DMS79 (cell line): Measurements from ENCODE around the gene NRDC.

Experiments
- DNase-seq: peaks from one replicate; lab custom pipeline; 2025; lab: John Stamatoyannopoulos, UW

NRDC gene

DNA sequence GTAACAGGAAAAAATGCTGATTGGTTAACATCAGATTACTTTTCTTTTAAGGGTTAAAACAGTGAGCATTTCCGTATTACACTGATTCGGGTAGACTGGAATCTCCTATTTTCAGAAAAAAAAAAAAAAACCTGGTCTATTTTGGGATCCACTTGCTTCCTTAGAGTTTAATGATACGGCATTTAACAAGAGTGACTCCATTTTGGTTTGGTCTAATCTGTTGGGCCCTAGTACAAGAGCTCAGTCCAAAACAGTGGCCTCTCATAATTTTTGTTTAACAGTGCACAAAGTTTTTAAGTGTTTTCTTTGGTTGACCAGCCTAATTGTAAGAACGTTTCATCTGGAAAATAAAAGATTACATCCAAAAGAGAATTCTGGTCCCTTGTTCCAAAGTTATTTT lies 120.2 kb downstream of the NRDC start:
- no peak for DNase-seq

DNA sequence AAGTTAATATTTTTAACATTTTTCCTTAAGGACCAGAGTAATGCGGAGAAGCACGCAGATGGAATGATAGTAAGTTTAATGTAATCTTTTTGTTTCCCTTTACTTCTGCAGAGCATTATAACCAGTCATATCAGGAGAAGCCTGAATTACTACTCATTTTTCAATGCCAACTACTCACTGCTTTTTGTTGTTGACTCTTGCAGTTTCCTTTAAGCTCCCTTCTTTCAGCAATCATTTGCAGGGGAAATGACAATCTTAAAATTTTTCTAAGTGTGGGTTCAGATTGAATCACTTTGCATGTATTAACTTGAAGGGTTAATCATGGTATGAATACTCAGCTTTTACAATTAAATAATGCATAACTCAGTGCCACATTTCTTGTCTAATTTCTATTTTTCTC lies 122.2 kb downstream of the NRDC start:
- no peak for DNase-seq

DNA sequence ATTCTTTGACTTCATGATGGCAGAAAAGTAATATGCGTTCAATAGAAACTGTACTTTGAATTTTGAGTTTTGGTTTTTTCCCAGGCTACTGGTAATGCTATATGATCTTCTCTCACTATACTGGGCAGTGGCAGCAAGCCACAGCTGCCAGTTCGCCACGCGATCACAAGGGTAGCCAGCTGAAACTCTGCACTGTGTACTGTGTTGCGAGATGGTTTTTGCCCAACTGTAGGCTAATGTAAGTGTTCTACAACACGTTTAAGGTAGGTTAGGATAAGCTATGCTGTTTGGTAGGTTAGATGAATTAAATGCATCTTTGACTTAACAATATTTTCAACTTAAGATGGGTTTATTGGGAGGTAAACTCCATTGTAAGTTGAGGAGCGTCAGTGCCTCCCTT lies 123.1 kb downstream of the NRDC start:
- DNase-seq, result no peak

- DNase-seq, result no peak
Observed at GRCh38 chr1:51754666-51755065, 123.9 kb downstream of the NRDC start.

- DNase-seq, result no peak
Observed at GRCh38 chr1:51753969-51754368, 124.6 kb downstream of the NRDC start.

- DNase-seq, result no peak
Observed at GRCh38 chr1:51752073-51752948, 126.2 kb downstream of the NRDC start.

GRCh38 chr1:51750729-51751128 lies 127.8 kb downstream of the NRDC start:
- no peak for DNase-seq

GRCh38 chr1:51750218-51750617 lies 128.3 kb downstream of the NRDC start:
- no peak for DNase-seq

- no peak for DNase-seq
Observed at GRCh38 chr1:51749151-51749550, 129.4 kb downstream of the NRDC start.

GRCh38 chr1:51745304-51745570 lies 133.3 kb downstream of the NRDC start:
- DNase-seq, result no peak

- DNase-seq, result no peak
Observed at GRCh38 chr1:51744506-51745303, 133.8 kb downstream of the NRDC start.

GRCh38 chr1:51741121-51741681 lies 137.3 kb downstream of the NRDC start:
- no peak for DNase-seq

DNA sequence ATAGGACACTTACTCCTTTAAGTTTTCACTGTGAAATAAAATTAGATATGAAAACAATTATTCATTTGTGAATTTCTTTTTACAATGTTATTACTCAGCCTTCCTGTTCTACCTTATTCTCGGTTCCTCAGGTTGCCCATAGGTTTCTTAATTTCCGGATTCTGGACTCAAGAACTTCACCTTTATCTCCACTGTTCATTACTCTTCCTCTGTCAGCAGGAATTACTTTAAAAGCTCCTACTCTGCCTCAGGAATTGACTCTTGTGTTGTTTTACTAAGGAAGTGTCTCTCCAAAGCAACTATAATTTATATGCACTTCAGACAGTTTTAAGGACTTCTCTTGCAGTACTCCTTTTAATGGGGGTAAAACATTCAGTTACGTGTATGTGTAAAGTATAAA lies 137.9 kb downstream of the NRDC start:
- DNase-seq, result no peak
